CD4-positive, alpha-beta T cell treated with Interleukin-1 beta for 1 hour (primary cell): ENCODE measurements around the gene HOXA3.
A peak's percentile ranks its signal among the peaks of the same experiment; 100 is the strongest.

ENCODE experiments used
- DNase-seq, 2 donors: peaks; one replicate each; pipeline ENCODE4 v3.0.0-alpha.2; 2020 to 2022

Gene HOXA3

GRCh38 chr7:27099453-27100370 lies 52.7 kb downstream of the HOXA3 start:
- DNase-seq, result no peak

- DNase-seq, result no peak
Observed at GRCh38 chr7:27098578-27099451, 53.6 kb downstream of the HOXA3 start.

GRCh38 chr7:27097686-27098577 lies 54.5 kb downstream of the HOXA3 start:
- DNase-seq, result no peak

- peak in 1 of 2 donors; percentile 40 for DNase-seq
Observed at GRCh38 chr7:27096768-27097514, 55.4 kb downstream of the HOXA3 start.

- peak; percentile 83 to 87 for DNase-seq
Observed at GRCh38 chr7:27095897-27096767, 56.3 kb downstream of the HOXA3 start, which contains the start of gene HOXA1. HOXA1 (minus strand) TSS chr7:27096000; CDS start chr7:27095912, 88 bp downstream.

- peak; percentile 20 for DNase-seq
Observed at GRCh38 chr7:27095050-27095896, 57.1 kb downstream of the HOXA3 start.

- DNase-seq, result no peak
Observed at GRCh38 chr7:27094304-27095049, 57.9 kb downstream of the HOXA3 start.

- DNase-seq, result no peak
Observed at GRCh38 chr7:27093184-27093895, 59.0 kb downstream of the HOXA3 start.

- no peak for DNase-seq
Observed at GRCh38 chr7:27092819-27093110, 59.6 kb downstream of the HOXA3 start.

GRCh38 chr7:27091941-27092818 lies 60.2 kb downstream of the HOXA3 start:
- no peak for DNase-seq

GRCh38 chr7:27091105-27091504 lies 61.3 kb downstream of the HOXA3 start:
- no peak for DNase-seq

GRCh38 chr7:27088002-27088922 lies 64.1 kb downstream of the HOXA3 start:
- no peak for DNase-seq

- no peak for DNase-seq
Observed at GRCh38 chr7:27083646-27084045, 68.7 kb downstream of the HOXA3 start.

GRCh38 chr7:27082171-27082570 lies 70.2 kb downstream of the HOXA3 start:
- DNase-seq, result no peak

- no peak for DNase-seq
Observed at GRCh38 chr7:27080844-27081436, 71.4 kb downstream of the HOXA3 start.
